ENCODE data around the gene TMEM161B. TPM values are rescaled to one million over a fixed set of nuclear protein-coding genes. Genes with fewer than 3 reads are reported as not detected.

Gene TMEM161B
- total RNA-seq, 1 donor from 2014 or later: 21.5 TPM

- H3K4me1 Mint-ChIP-seq (ENCODE audit: low read depth, unreplicated experiment): no peaks in the 10 kb centered on the region
- no peak overlapping the region for H3K27ac Mint-ChIP-seq (ENCODE audit: unreplicated experiment)
- no peak for TF ChIP-seq CTCF (IDR thresholded peaks at IDR 0.05; ENCODE audit: partially characterized antibody, unreplicated experiment)
- H3K4me3 Mint-ChIP-seq (ENCODE audit: unreplicated experiment): no peak overlapping the region
- no peak for DNase-seq
- no peaks in the 10 kb centered on the region for H3K9me3 Mint-ChIP-seq (ENCODE audit: unreplicated experiment)
- H3K27me3 Mint-ChIP-seq (ENCODE audit: unreplicated experiment): no peaks in the 10 kb centered on the region
- H3K36me3 Mint-ChIP-seq (ENCODE audit: unreplicated experiment): no peaks in the 10 kb centered on the region
Measured at GRCh38 chr5:88287846-88288527, 19.3 kb upstream of the TMEM161B start.

- Mint-ChIP-seq H3K4me3 (ENCODE audit: unreplicated experiment) (no peak overlapping the region), H3K27ac (ENCODE audit: unreplicated experiment) (no peak overlapping the region), H3K9me3 (ENCODE audit: unreplicated experiment) (no peaks in the 10 kb centered on the region), H3K27me3 (ENCODE audit: unreplicated experiment) (no peaks in the 10 kb centered on the region), H3K4me1 (ENCODE audit: low read depth, unreplicated experiment) (no peaks in the 10 kb centered on the region), H3K36me3 (ENCODE audit: unreplicated experiment) (no peaks in the 10 kb centered on the region)
- TF ChIP-seq CTCF (IDR thresholded peaks at IDR 0.05; ENCODE audit: partially characterized antibody, unreplicated experiment): no peak
- no peak for DNase-seq
Measured at GRCh38 chr5:88287302-88287701, 18.7 kb upstream of the TMEM161B start.

GRCh38 chr5:88283690-88284089, 15.0 kb upstream of the TMEM161B start:
- peaks cover 1% of the 10 kb centered on the region for H3K9me3 Mint-ChIP-seq (ENCODE audit: unreplicated experiment)
- TF ChIP-seq CTCF (IDR thresholded peaks at IDR 0.05; ENCODE audit: partially characterized antibody, unreplicated experiment): no peak
- no peak overlapping the region for H3K27ac Mint-ChIP-seq (ENCODE audit: unreplicated experiment)
- no peaks in the 10 kb centered on the region for H3K27me3 Mint-ChIP-seq (ENCODE audit: unreplicated experiment)
- H3K4me1 Mint-ChIP-seq (ENCODE audit: low read depth, unreplicated experiment): no peaks in the 10 kb centered on the region
- no peak for DNase-seq
- no peak overlapping the region for H3K4me3 Mint-ChIP-seq (ENCODE audit: unreplicated experiment)
- H3K36me3 Mint-ChIP-seq (ENCODE audit: unreplicated experiment): no peaks in the 10 kb centered on the region

GRCh38 chr5:88281322-88281721, 12.7 kb upstream of the TMEM161B start:
- H3K36me3 Mint-ChIP-seq (ENCODE audit: unreplicated experiment): no peaks in the 10 kb centered on the region
- TF ChIP-seq CTCF (IDR thresholded peaks at IDR 0.05; ENCODE audit: partially characterized antibody, unreplicated experiment): no peak
- no peaks in the 10 kb centered on the region for H3K27me3 Mint-ChIP-seq (ENCODE audit: unreplicated experiment)
- H3K9me3 Mint-ChIP-seq (ENCODE audit: unreplicated experiment): peaks cover 1% of the 10 kb centered on the region
- H3K4me1 Mint-ChIP-seq (ENCODE audit: low read depth, unreplicated experiment): no peaks in the 10 kb centered on the region
- no peak for DNase-seq
- H3K27ac Mint-ChIP-seq (ENCODE audit: unreplicated experiment): no peak overlapping the region
- no peak overlapping the region for H3K4me3 Mint-ChIP-seq (ENCODE audit: unreplicated experiment)

- Mint-ChIP-seq H3K27ac (ENCODE audit: unreplicated experiment) (no peak overlapping the region), H3K27me3 (ENCODE audit: unreplicated experiment) (no peaks in the 10 kb centered on the region), H3K4me1 (ENCODE audit: low read depth, unreplicated experiment) (no peaks in the 10 kb centered on the region), H3K9me3 (ENCODE audit: unreplicated experiment) (peaks cover 1% of the 10 kb centered on the region), H3K4me3 (ENCODE audit: unreplicated experiment) (no peak overlapping the region), H3K36me3 (ENCODE audit: unreplicated experiment) (no peaks in the 10 kb centered on the region)
- no peak for TF ChIP-seq CTCF (IDR thresholded peaks at IDR 0.05; ENCODE audit: partially characterized antibody, unreplicated experiment)
- DNase-seq: no peak
Measured at GRCh38 chr5:88279584-88279983, 10.9 kb upstream of the TMEM161B start.

Measured in glutamatergic neuron (in vitro differentiated cells).